Measurements from ENCODE around the gene ITGA2.

The ITGA2 gene

GRCh38 chr5:53052499-53052898 lies 63.3 kb downstream of the ITGA2 start:
- no peak overlapping the region for H3K4me3 ChIP-seq (ENCODE audit: insufficient read depth, low read length, poor library complexity, severe bottlenecking)

DNA sequence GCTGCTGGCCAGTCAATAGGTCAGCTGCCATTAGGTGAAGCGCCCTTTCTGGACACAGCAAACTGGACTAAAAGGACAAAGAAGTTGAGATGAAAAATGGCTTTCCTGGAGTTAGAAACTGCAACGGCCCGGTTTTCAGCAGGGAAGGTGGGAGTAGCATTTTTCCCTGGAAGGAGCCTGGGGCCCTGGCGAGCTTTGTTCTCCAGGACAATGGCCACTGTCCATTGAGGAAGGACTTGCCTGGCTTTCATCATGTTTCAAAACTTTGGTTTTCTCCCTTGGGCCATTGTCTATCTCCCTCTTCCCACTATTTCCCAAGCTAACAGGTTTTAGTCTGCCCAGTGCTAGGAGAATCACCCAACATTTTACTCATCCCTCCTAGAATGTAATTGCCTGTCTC lies 64.2 kb downstream of the ITGA2 start:
- Histone ChIP-seq H3K36me3 (ENCODE audit: low read length) (no peaks in the 10 kb centered on the region), H3K9me2 (replicated peaks; ENCODE audit: insufficient read depth, low read length) (no peaks in the 10 kb centered on the region), H3K27me3 (ENCODE audit: low read length) (no peaks in the 10 kb centered on the region), H3K4me2 (ENCODE audit: low read depth, low read length, poor library complexity, severe bottlenecking) (no peak overlapping the region), H3F3A (ENCODE audit: insufficient read depth) (no peaks in the 10 kb centered on the region), H4K20me1 (ENCODE audit: low read depth, low read length) (no peaks in the 10 kb centered on the region), H3K9me3 (ENCODE audit: insufficient read depth, low read length) (no peaks in the 10 kb centered on the region), H2AFZ (ENCODE audit: low read depth, low read length, severe bottlenecking) (no peak overlapping the region), H3K9ac (ENCODE audit: low read length) (no peak overlapping the region), H3K4me3 (ENCODE audit: insufficient read depth, low read length, poor library complexity, severe bottlenecking) (no peak overlapping the region), H3K79me2 (ENCODE audit: insufficient read depth, low read length) (no peaks in the 10 kb centered on the region), H3K27ac (ENCODE audit: low read depth, low read length) (no peak overlapping the region)
- TF ChIP-seq EZH2phosphoT487 (conservative IDR thresholded peaks at IDR 0.05; ENCODE audit: low read length) (no peak), CTCF (IDR thresholded peaks at IDR 0.05; ENCODE audit: insufficient read depth, low read length, poor library complexity, severe bottlenecking) (no peak)

More at GRCh38 chr5:53052499-53052898, 63.3 kb downstream of the ITGA2 start:
- Histone ChIP-seq H3K4me2 (ENCODE audit: low read depth, low read length, poor library complexity, severe bottlenecking) (no peak overlapping the region), H3K27ac (ENCODE audit: low read depth, low read length) (no peak overlapping the region), H2AFZ (ENCODE audit: low read depth, low read length, severe bottlenecking) (no peak overlapping the region), H3K9me2 (replicated peaks; ENCODE audit: insufficient read depth, low read length) (no peaks in the 10 kb centered on the region), H3K79me2 (ENCODE audit: insufficient read depth, low read length) (no peaks in the 10 kb centered on the region), H3K9me3 (ENCODE audit: insufficient read depth, low read length) (no peaks in the 10 kb centered on the region), H3F3A (ENCODE audit: insufficient read depth) (no peaks in the 10 kb centered on the region), H3K36me3 (ENCODE audit: low read length) (no peaks in the 10 kb centered on the region), H3K9ac (ENCODE audit: low read length) (no peak overlapping the region), H4K20me1 (ENCODE audit: low read depth, low read length) (no peaks in the 10 kb centered on the region), H3K27me3 (ENCODE audit: low read length) (no peaks in the 10 kb centered on the region)
- no peak for TF ChIP-seq EZH2phosphoT487 (conservative IDR thresholded peaks at IDR 0.05; ENCODE audit: low read length)
- TF ChIP-seq CTCF (IDR thresholded peaks at IDR 0.05; ENCODE audit: insufficient read depth, low read length, poor library complexity, severe bottlenecking): no peak

- no peaks in the 10 kb centered on the region for H3K9me3 ChIP-seq (ENCODE audit: insufficient read depth, low read length)
- TF ChIP-seq EZH2phosphoT487 (conservative IDR thresholded peaks at IDR 0.05; ENCODE audit: low read length) (no peak), CTCF (IDR thresholded peaks at IDR 0.05; ENCODE audit: insufficient read depth, low read length, poor library complexity, severe bottlenecking) (no peak)
- H3K27me3 ChIP-seq (ENCODE audit: low read length): no peaks in the 10 kb centered on the region
- H3K79me2 ChIP-seq (ENCODE audit: insufficient read depth, low read length): no peaks in the 10 kb centered on the region
- no peak overlapping the region for H2AFZ ChIP-seq (ENCODE audit: low read depth, low read length, severe bottlenecking)
- no peak overlapping the region for H3K27ac ChIP-seq (ENCODE audit: low read depth, low read length)
- H3K4me3 ChIP-seq (ENCODE audit: insufficient read depth, low read length, poor library complexity, severe bottlenecking): no peak overlapping the region
- H3F3A ChIP-seq (ENCODE audit: insufficient read depth): no peaks in the 10 kb centered on the region
- H3K36me3 ChIP-seq (ENCODE audit: low read length): no peaks in the 10 kb centered on the region
- H3K9ac ChIP-seq (ENCODE audit: low read length): no peak overlapping the region
- no peak overlapping the region for H3K4me2 ChIP-seq (ENCODE audit: low read depth, low read length, poor library complexity, severe bottlenecking)
- H4K20me1 ChIP-seq (ENCODE audit: low read depth, low read length): no peaks in the 10 kb centered on the region
- no peaks in the 10 kb centered on the region for H3K9me2 ChIP-seq (replicated peaks; ENCODE audit: insufficient read depth, low read length)
These were observed 66.2 kb downstream of the ITGA2 start for GRCh38 chr5:53055365-53055764.
